ENCODE measurements around the gene CAVIN1.
A peak's percentile ranks its signal among the peaks of the same experiment; 100 is the strongest.
"Not testable (repeated sequence)": the region's sequence is repeated elsewhere in the genome, so short reads cannot be mapped to it uniquely, and the experiment has no call there.

Gene CAVIN1, protein sequence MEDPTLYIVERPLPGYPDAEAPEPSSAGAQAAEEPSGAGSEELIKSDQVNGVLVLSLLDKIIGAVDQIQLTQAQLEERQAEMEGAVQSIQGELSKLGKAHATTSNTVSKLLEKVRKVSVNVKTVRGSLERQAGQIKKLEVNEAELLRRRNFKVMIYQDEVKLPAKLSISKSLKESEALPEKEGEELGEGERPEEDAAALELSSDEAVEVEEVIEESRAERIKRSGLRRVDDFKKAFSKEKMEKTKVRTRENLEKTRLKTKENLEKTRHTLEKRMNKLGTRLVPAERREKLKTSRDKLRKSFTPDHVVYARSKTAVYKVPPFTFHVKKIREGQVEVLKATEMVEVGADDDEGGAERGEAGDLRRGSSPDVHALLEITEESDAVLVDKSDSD

GRCh38 chr17:42422958-42423712 lies at the start of gene CAVIN1:
Gene CAVIN1, minus strand, starts transcription at chr17:42423256. Its CDS starts 159 bp downstream, at chr17:42423097.
- peak in 3 of 6 experiments; percentile 36 to 42 (median 40) for DNase-seq

DNA sequence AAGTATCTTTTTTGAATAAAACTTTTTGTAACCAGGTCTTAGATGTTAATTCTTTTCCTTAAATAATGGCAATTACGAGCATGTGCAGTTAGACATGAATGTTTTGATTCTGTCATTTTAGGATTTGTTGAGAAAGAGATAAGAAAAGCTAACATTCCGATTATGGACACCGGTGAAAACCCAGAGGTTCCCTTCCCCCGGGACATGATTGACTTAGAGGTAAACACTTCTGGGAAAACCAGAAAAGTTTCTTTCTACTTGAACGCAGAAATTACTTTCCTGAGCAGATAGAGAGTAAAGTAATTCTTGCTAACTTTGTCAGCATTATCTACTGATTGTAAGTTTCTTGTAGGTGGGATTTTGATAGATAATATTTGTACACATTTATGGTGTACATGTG lies 44.8 kb upstream of the CAVIN1 start:
- DNase-seq, result no peak

GRCh38 chr17:42463976-42464400 lies 40.9 kb upstream of the CAVIN1 start:
- no peak for DNase-seq

GRCh38 chr17:42460371-42460770 lies 37.3 kb upstream of the CAVIN1 start:
- DNase-seq, result no peak

DNA sequence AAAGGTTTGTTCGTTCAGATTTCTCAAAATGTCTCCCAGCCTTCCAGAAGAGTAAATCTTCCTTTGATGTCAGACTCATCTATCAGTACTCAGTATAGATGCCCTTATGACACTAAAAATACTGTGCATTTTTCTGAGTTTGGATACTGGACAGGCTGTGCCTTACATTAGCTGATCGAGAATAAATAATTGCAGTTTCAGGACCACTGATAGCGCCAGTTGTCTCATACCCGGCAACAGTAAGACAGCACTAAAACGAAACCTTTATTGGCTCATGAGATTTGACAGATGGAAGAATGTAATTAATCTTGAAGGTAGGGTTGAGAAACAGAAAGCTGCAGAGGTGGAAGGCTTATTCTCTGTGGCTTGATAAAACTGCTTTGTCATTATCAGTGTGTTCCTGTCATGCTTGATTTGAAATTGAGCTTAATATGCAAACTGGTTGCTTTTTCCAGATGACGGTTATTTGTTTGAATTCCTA lies 36.8 kb upstream of the CAVIN1 start:
- DNase-seq, result peak in 3 of 6 experiments; percentile 43 to 53 (median 49)

GRCh38 chr17:42459256-42459800 lies 36.3 kb upstream of the CAVIN1 start:
- peak in 1 of 6 experiments; percentile 26 for DNase-seq

- DNase-seq, result peak; percentile 72 to 88 (median 80)
These were observed 35.6 kb upstream of the CAVIN1 start, which contains the start of gene ATP6V0A1 for GRCh38 chr17:42458497-42459255. Gene ATP6V0A1, plus strand, starts transcription at chr17:42458878. Its CDS starts 2,017 bp downstream, at chr17:42460895.

DNA sequence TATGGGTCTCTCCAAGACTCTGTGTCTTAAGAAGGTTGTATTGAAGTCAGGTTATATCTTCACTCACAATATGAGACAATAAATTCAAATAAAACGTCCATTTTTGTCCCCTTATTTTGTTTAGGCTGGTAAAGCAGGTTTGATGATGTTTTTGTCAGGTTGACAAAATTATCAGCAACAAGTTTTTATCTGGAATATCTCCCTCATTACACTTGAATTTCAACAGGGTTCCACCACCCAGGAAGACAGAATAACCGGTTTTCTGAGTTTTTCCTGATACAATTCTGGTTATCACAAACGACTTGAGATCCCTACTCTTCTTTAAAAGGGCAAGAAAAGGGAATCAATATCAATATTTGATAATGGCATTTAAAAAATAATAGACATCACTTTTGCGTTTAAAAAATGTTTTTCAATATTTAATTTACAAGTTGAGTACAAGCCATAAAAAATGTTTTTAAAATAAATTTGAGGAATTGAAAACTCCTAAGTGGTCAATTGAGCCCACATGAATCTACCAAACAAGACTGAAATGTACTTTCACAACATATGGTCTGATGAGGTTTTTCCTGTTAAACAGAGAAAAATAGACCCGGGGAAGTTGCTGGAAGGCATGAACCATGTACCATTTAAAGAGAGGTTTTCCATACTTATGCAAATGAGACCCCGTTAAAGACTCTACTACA lies 34.2 kb upstream of the CAVIN1 start:
- DNase-seq, result no peak

DNA sequence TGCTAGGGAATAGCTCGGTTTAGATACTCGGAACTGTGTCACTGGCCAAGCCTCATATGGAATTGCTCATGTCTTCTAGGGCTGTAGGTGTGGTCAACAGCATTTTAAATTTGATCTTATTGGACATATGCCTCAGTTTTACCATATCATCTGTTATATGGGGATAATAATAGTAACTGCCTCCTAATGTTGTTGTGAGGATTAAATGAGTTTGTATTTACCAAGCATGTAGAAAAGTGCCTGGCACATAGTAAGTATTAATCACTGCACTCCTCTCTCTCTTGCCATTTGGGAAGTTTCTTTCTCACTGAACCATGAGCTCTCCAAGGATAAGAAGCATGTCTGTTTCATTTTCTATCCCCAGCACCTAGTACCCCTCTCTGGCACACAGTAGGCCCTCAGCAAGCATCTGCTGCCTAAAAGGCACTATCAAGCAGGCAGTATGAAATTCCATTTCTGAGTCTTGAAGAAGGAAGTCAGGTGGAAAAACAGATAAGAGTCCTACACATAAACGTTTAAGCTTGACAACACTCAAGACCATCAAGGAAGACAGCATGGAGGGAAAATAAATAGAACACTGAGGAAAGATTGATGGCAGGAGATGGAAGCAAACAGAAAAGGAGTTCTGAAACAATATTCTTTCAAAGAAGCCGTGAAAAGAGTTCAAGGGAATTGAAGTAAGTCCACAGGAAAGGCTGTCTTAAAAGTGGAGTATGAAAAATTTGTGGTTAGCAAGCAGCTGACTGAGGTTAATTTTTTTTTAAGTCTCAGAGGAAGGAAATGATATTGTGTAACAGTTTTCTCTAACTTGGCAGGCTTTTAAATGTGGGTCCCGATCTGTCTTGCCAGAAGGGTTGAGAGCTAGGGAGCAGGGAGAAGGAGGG lies 33.4 kb upstream of the CAVIN1 start:
- peak in 3 of 6 experiments; percentile 73 to 78 (median 75) for DNase-seq

DNA sequence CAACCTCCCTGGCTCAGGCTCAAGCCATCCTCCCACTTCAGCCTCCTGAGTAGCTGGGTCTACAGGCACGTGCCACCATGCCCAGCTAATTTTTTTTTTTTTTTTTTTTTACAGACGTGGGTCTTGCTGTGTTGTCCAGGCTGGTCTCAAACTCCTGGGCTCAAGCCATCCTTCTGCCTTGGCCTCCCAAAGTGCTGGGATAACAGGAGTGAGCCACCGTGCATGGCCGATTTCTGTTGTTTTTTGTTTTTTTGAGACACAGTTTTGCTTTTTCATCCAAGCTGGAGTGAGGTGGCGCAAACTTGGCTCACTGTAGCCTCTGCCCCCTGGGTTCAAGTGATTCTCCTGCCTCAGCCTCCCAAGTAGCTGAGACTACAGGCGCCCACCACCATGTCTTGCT lies 31.9 kb upstream of the CAVIN1 start:
- DNase-seq, result not testable (repeated sequence)

GRCh38 chr17:42453439-42453838 lies 30.4 kb upstream of the CAVIN1 start:
- DNase-seq, result no peak

DNA sequence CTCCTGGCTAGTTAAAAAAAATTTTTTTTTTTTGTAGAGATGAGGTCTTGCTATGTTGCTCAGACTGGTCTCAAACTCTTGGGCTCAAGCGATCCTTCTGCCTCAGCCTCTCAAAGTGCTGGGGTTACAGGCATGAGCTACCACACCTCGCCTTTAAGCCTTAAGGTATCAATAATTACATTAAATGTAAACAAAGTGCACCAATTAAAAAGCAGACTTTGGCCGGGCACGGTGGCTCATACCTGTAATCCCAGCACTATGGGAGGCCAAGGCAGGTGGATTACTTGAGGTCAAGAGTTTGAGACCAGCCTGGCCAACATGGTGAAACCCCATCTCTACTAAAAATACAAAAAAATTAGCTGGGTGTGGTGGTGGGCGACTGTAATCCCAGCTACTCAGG lies 28.2 kb upstream of the CAVIN1 start:
- not testable (repeated sequence) for DNase-seq

GRCh38 chr17:42449838-42450237 lies 26.8 kb upstream of the CAVIN1 start:
- not testable (repeated sequence) for DNase-seq

DNA sequence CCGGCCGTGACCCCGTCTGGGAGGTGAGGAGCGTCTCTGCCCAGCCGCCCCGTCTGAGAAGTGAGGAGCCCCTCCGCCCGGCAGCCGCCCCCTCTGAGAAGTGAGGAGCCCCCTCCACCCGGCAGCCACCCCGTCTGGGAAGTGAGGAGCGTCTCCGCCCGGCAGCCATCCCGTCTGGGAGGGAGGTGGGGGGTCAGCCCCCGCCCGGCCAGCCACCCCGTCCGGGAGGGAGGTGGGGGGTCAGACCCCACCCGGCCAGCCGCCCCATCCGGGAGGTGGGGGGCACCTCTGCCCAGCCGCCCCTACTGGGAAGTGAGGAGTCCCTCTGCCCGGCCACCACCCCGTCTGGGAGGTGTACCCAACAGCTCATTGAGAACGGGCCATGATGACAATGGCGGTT lies 26.1 kb upstream of the CAVIN1 start:
- not testable (repeated sequence) for DNase-seq

- DNase-seq, result no peak
These were observed 19.1 kb upstream of the CAVIN1 start for GRCh38 chr17:42442196-42442565.

GRCh38 chr17:42441371-42442195 lies 18.5 kb upstream of the CAVIN1 start:
- peak in 1 of 6 experiments; percentile 6 for DNase-seq

- DNase-seq, result peak in 4 of 6 experiments; percentile 13 to 35 (median 24)
These were observed 15.8 kb upstream of the CAVIN1 start for GRCh38 chr17:42438600-42439567.

DNA sequence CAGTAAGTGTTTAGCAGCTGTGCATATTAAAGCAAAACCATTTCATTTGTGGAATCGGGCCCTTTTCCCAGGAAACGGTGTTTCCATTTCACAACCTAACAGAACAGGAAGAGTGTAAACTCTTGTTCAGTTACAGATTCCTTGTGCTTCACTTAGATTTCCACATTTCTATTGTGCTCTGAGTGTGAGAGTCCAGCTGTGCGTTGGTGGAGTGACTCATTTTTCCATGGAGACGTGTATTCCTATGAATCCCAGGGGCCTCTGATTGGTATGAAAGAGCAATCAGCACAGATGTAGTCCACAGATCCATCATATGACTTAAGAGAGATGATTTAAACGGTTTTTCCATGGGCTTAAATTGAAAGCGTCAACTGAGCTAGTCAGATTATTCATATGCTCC lies 13.3 kb upstream of the CAVIN1 start:
- no peak for DNase-seq

DNA sequence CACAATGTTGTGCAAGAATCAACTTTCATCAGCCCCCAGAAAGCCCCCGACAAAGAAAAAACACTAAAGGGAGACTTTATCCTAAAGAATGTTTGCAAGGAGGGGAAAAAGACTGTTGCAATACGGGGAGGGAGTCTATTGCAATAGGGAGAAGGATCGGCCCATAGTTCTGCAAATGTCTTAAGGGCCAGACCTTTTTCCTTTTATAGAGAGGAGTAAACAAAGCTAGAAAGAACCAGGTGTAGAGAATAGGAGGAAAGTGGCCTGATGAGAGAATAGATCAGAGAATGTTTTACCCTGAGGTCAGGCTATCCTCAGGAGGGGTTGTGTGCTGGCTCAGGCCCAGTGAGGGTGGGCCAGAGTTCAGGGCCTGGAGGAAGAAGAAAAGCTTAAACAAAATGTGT lies 8.7 kb upstream of the CAVIN1 start:
- no peak for DNase-seq

Data from stimulated activated naive CD4-positive, alpha-beta T cell (primary cell).